IPS DF 4.7 (cell line): ENCODE data around the gene DLD.
"Not testable (repeated sequence)": the region's sequence is repeated elsewhere in the genome, so short reads cannot be mapped to it uniquely, and the experiment has no call there.

Experiments
- DNase-seq: peaks from one replicate; pipeline ENCODE4 v3.0.0-alpha.2; 2013; ENCODE audit warnings: low spot score; ENCODE audit errors: extremely low read depth

Gene DLD

DNA sequence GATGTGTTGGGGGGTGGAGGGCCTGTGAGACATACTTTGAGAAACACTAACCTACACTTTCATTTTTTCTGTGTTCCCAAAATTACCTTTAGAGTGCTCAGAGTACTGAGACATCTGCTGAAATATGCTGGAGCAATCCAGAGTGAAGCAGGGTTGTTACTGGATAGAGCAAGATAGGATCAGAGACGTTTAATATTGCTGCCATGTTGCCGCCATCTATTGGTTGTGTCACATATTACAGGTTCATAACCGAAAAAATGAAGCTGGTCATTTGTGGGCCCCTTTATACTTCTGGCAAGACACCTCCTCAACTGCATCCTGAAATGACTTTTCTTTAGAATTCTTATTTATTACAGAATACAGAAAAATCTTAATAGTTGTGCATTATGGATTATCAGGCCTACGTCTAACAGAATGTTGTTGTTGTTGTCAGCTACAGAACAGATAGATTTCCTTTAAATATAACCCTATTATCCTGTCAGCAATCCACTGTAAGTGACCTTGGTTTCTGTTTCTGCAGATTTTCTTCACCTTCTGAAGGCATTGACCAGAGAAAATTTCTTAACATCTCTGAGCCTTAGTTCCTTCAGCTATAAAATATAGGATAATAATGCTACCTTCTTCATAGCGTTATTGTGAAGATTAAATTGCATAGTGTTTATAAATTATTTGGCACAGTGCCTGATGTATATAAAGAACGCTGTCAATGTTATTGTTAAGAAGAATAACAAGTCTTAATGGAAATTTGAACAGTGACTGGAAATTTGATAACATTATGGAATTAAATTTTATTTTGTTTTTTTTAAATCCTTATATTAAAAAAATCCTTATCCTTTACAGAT is 16.2 kb upstream of the DLD start:
- no peak for DNase-seq

DNA sequence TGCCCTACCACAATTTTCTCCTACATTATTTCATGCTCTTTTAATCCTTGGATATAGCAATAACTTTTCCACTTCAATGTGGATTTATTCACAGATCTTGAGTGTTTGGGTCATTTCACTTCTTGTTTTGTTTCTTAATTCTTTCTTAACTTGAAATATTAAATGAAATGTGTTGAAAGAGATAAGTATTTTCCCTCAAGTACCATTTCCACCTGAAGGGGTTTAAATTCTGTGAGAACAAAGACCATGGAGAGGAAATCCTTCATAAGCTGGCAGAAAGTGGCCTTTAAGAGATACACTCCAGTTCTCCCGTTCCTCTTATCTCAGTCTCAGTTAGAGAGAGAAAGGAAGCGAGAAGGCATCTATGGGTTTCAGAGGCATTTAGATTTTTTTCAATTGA is 14.1 kb upstream of the DLD start:
- no peak for DNase-seq

DNA sequence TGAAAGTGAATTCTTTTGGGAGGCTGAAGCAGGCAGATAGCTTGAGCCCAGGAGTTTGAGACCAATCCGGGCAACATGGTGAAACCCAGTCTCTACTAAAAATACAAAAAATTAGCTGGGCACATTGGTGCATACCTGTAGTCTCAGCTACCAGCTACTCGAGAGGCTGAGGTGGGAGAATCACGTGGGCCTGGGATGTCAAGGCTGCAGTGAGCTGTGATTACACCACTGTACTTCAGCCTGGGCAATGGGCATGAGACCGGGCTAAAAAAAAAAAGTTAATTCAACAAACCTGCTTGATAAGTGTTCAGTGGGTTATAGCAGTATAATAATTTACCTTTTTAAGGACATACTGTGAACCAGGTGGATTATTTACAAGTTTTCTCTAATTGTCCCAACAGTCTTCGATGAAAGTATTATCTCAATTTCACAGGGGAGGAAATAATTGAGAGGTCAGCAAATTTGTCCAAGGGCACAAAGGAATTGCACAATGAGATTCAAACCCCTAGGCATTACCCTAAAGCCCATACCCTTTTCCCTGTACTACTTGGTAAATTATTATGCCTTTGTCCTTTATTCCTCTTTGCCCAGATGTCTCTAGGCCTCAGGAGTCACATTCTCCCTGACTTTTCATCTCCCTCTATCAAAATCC is 13.1 kb upstream of the DLD start:
- DNase-seq: no peak

DNA sequence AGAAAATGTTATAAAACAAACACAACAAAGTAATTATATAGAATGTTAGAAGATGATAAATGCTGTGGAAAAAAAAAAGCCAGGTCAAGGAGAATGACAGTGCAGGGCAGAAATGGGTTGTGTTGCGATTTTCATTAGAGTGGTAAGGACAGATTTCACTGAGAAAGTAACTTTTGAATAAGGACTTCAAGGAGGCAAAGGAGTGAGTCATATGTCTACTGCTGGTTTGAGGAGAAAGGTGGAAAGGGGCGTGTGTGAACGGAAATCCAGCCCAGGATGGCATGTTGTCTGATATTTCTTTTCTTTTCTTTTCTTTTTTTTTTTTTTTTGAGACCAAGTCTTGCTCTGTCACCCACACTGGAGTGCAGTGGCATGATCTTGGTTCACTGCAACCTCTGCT is 12.3 kb upstream of the DLD start:
- no peak for DNase-seq

DNA sequence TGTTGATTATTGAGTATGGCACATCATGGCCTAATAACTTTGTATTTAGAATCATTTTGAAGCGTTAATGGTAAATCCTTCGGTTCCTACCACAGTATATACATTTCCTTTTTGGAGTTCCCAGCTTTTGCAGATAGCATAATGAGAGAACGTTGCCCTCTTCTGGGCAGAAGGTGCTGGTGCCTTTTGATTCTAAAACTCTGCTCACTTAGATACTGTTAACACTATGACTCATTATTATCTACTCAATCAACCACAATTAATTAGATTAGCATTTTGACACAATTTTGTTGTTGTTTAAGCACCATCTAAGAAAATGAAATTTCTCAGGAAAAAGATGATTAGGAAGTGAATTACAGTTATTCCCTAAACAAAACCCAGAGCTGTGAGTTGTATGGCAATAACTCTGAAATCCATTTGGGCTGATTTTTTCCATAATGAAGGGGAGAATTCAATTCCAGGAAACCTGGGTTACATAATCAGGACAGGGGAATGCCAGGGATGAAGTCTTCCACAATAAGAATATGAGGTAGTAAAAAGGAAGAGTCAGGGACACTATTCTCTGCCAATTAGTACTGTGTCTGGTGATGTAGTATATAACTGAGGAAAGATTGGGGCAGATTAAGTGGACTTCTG is 11.5 kb upstream of the DLD start:
- no peak for DNase-seq

DNA sequence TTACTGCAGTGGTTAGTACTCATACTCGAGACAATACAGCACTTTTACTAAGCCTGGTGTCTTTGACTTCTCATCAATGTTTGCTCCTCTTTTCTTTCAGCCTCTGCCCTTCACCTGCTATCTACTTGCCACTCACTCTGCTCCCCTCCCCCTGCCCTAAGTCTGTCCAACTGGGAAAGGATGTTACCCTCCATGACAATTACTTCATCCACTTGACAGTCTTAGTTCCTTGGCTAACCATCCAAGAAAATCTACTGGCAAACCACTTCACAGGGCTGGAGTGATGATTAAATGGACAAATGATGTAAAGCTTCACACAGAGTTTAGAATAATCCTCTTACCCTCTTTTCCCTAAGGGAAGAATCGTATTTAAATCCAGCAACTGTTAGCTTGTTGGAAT is 8.2 kb upstream of the DLD start:
- DNase-seq: no peak

DNA sequence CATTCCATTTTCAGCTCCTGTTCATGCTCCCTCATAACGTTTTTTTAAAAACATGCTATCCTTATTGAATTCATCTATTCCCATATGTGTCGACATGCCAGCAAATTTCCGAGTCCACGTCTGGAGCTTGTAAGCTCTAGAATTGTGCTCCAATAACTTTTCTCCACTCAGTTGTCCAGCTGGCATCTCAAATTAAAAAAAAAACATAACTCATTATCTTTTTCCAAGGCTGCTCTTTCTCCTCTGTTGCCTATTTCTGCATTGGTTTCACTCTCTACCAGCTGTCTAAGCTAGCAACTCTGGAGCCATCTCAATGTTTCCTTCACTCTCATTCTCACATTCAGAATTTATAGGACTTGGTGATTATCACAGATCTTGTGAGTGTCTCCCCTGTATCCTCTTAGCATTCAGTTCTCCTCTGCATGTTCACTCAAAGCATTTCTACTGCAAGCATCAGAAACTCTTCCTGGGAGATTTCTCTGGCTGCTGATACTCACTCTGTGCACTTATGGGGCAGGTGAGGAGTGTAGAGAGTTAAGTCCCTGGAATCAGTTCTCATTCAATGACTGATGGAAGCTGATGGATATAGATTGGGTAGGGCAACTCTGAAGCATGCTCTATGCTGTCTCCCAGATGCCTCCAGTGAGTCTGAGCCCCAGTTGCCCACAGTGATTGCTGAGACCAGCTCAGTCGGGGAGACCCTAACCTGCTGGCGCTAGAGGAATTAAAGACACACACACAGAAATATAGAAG is 6.7 kb upstream of the DLD start:
- no peak for DNase-seq

DNA sequence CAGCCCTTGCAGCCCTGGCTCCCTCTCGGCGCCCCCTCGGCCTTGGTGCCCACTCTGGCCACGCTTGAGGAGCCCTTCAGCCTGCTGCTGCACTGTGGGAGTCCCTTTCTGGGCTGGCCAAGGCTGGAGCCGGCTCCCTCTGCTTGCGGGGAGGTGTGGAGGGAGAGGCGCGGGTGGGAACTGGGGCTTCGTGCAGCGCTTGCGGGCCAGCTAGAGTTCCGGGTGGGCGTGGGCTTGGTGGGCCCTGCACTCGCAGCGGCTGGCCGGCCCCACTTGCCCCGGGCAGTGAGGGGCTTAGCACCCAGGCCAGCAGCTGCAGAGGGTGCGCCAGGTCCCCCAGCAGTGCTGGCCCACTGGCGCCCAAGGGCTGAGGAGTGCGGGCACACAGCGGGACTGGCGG is 3.2 kb upstream of the DLD start:
- not testable (repeated sequence) for DNase-seq

DNA sequence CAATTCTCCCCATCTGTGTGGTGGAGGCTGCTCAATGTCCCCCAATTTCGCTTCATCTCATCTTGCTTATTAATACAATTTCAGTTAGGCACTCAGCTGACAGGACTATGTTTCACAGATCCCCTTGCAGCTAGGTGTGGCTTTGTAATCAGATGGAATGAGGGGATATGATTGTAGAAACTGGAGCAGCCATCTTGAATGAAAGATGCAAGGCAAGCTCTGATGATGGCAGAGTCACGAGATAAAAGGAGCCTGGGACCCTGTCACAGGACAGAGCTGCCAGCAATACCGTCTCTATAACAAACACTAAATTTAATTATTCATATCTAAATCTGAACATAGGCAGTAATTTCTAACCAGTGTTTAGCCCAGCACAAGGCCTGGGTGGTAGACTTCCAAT is 991 bp upstream of the DLD start:
- DNase-seq: no peak

DNA sequence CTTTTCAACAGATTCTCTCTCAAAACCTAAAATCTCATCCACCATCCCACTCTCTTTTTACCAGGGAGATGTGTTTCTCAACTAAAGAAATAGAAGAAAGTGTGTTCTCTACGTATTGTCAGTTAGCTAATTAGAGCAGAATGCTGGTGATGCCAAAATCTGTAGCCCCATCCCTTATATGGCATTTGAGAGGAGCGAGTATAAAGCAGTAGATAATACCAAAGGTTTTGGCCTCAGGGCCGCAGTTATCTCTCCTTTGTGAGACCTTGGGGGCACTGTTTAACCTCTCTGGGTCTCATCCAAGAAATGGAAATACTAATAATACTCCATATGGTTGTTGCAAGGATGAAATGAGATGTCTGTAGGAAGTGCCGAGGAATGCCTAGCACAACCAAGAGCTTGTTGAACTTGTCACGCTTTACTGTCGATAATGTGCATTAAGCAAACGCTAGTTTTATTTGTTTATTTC is 456 bp upstream of the DLD start:
- DNase-seq: no peak

DNA sequence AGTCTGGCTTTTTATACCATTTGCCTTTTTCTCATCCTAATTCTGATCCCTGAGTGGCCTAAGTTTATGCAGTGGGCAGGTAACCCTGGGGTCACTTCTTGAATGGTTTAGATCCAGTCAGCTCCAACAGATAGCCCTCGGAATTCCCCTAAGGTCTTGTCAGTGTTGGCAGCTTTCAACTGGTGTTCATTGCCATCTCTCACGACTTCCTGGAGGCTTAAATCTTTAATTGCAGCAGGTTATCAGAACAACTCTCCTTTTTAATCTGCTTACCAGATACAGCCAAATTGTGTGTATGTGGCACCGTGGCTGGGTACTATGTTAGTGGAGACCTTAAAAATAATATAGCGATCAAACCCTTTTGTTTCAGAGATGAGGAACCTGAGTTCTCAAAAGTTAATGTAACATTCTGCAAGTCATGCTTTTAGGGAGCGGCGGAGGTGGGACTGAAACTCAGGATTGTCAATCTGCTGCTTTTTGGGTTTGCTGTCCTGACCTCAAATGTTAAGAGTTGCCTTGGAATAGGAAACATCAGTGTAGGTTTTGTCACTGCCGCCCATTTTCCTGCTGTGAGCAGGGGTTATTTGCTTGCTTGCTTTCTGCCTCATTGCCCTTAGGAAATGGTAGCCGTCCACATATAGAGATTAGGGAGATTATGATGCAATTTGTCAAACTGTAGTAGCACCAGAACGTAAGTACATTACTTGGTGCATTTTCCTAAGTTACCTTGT is 818 bp downstream of the DLD start:
- no peak for DNase-seq

DNA sequence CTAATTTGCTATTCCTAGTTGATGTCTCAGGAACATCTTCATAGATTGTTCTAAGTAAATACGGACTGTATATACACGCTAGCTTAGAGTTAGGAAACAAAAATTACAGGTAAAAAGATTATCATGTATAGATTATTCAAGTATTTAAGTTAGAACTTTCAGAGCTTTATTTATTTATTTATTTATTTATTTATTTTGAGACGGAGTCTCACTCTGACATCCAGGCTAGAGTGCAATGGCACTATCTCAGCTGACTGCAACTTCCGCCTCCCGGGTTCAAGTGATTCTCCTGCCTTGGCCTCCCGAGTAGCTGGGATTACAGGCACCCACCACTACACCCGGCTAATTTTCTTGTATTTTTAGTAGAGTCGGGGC is 1.4 kb downstream of the DLD start:
- DNase-seq: not testable (repeated sequence)

DNA sequence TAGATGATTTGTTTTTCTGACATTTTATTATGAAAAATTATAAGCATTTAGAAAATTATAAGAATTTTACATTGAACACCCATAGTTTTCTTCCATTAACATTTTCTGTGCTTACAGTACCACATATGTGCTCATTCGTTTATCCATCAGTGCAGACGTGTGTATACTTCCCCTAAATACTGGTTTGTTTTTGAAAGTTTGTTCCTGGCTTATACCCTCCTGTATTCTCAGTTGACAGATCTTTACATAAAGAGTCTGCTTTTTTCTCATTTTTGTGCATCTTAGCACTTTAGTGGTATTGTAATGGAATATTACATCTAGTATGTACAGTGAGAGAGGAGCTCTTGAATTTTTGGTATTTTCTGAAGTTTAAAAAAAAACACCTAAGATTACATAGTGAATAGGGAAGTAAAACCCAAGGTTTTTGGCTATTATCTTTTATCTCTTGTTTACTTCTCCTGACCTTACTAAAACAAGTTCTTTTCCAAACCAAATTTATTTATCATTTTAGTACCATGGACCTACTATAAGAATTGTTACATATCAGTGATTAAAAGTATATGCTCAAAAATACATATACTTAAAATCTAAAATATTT is 8.1 kb downstream of the DLD start:
- no peak for DNase-seq

DNA sequence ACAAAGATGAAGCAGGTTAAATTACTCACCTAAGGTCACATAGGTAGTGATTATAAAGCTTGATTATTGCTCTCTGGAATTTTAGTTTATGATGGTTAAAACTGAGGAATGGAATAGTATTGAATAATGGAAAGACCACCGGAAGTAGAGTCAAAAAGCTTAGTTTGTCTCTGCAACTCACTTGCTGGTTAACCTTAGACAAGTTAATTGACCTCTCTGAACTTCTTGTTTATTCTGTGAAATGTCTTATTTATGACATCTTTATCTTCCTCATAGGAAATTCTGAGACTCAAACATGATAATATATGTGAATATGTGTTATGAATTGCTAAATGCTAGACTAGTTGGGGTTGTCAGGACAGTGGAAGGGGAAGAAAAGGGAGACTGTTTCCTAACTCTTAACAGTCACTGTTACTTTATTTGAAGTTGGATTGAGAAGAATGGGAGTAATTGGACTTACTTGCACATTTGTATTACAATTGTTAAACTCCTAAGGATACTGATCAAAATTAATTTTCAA is 9.6 kb downstream of the DLD start:
- no peak for DNase-seq

DNA sequence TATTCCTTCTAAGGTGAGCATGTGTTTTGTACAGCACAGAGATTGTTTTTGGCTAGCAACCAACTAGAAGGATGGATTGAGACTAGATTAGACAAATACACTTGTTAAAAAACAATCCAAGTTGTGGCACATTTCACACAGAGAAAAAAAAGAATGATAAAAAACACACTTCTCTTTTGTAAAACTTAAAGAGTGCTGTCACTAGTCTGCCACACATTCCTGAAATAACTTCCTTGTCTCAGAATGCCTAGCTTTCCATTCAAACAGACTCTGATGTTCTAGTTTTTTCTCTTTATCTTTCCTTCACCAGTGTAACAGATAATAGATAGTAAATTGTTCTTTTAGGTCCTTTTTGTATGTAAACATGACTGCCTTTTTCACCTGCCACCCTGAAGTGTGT is 11.4 kb downstream of the DLD start:
- no peak for DNase-seq

DNA sequence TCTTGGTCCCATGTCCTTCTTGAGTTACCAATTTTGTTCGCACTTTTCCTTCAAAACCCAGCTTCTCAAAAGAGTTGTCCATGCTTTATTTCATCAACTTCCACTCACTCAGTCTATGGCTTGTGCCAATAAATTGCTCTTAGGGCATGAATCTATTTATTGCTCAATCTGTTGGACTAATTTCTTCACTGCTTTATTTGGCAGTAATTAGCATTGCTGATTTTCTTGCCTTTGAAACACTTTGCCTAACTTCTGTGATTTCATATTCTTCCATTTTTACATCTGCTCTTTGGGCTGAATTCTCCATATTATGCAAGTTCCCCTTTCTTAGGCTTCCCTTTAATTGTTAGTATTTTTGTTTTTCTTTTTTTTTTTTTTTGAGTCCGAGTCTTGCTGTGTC is 16.8 kb downstream of the DLD start:
- no peak for DNase-seq

DNA sequence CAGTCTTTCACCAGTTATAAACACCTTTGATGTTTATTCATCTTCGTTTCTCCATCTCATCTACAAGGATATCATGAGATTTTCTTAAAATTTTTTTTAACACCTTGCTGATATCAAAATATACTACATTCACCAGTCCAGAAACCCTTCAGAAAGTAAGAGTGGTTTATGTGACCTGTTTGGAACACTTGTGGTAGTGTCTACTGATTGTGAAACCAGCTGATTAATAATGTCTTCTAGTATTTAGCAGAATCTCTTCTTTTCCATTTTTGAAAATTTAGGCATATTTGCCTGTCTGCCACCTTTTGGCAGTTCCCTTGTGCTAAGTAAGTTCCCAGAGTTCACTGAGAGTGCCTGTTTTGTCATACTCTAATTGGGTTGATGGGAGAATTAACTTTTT is 18.5 kb downstream of the DLD start:
- no peak for DNase-seq

DNA sequence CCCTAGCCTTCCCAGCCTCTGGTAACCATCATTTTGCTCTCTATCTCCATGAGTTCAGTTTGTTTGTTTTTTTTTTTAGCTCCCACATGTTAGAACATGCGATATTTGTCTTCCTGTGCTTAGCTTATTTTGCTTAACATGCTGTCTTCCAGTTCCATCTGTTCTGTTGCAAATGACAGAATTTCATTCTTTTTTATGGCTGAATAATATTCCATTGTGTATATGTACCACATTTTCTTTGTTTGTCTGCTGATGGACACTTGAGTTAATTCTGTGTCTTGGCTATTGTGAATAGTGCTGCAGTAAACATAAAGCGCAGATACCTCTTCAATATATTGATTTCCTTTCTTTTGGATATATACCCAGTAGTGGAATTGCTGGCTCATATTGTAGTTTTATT is 21.0 kb downstream of the DLD start:
- no peak for DNase-seq

DNA sequence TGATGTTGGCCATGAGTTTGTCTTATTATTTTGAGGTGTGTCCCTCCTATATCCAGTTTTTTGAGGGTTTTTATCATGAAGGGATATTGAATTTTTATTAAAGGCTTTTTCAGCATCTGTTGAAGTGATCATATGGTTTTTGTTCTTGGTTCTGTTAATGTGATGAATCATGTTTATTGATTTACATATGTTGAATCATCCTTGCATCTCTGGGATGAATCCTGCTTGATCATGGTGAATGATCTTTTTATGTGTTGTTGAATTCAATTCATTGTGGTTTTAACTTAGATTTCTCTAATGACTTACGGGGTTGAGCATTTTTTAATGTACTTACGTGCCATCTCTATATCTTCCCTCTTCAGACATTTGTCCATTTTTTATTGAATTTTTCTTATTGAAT is 22.9 kb downstream of the DLD start:
- DNase-seq: no peak

DNA sequence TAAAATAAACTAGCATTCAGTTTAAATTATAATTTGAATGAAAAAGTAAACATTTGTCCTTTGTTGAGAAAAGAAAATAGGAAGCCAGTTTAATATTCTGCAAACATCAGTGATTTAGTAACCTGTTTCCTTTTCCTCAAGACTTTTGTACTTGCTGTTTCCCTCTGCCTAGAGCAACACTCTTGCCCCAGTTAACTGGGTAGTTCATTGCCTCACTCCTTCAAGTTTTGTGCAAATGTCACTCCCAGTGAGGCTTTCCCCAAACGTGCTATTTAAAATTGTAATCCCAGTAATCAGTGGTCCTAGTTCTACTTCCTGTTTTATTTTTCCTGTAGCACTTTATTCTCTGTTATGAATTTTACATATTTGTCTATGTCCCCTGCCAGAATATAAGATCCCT is 23.8 kb downstream of the DLD start:
- no peak for DNase-seq

DNA sequence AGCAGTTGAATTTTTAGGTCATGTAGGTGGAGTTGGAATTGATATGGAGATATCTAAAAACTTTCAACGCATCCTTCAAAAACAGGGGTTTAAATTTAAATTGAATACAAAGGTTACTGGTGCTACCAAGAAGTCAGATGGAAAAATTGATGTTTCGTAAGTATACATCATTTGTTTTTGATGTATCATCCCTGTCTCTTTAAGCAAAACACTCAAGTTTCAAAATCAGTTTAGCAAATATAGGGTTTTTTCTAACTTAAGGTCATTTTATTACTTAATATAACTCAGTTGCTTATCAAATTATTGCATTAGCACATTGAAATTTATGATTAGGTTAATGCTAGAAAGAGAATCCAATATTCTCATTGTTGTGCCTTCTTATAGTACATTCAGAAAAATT is 24.6 kb downstream of the DLD start:
- DNase-seq: no peak
